Activated CD8-positive, alpha-beta memory T cell treated with anti-CD3 and anti-CD28 coated beads for 1 hour (primary cell): ENCODE results near the gene CCL17.
"Not testable (repeated sequence)": the region's sequence is repeated elsewhere in the genome, so short reads cannot be mapped to it uniquely, and the experiment has no call there.

Experiments used
- DNase-seq, 2 donors: peaks; one replicate each; pipeline ENCODE4 v3.0.0-alpha.2; 2020; ENCODE audit warnings: low read depth in 1 of 2; ENCODE audit errors: extremely low read depth in 1 of 2

Gene CCL17

GRCh38 chr16:57403965-57404817 lies at the start of gene CCL17:
Gene CCL17, plus strand, starts transcription at chr16:57404767. Its CDS starts 9,166 bp downstream, at chr16:57413933.
- no peak for DNase-seq

- DNase-seq, result no peak
Observed at GRCh38 chr16:57355898-57356414, 48.6 kb upstream of the CCL17 start.

GRCh38 chr16:57356547-57356946 lies 48.0 kb upstream of the CCL17 start:
- no peak for DNase-seq

GRCh38 chr16:57357330-57358085 lies 47.1 kb upstream of the CCL17 start:
- DNase-seq, result no peak

GRCh38 chr16:57358086-57358420 lies 46.5 kb upstream of the CCL17 start:
- no peak for DNase-seq

- no peak for DNase-seq
Observed at GRCh38 chr16:57358527-57359095, 46.0 kb upstream of the CCL17 start, which contains the start of gene CCL22. Gene CCL22, plus strand, starts transcription at chr16:57358783. Its CDS starts 34 bp downstream, at chr16:57358817.

GRCh38 chr16:57360321-57360935 lies 44.1 kb upstream of the CCL17 start:
- no peak for DNase-seq

GRCh38 chr16:57361404-57361803 lies 43.2 kb upstream of the CCL17 start:
- DNase-seq, result no peak

- DNase-seq, result no peak
Observed at GRCh38 chr16:57364143-57364542, 40.4 kb upstream of the CCL17 start.

- DNase-seq, result no peak
Observed at GRCh38 chr16:57366544-57367040, 38.0 kb upstream of the CCL17 start.

GRCh38 chr16:57367116-57367752 lies 37.3 kb upstream of the CCL17 start:
- no peak for DNase-seq

- no peak for DNase-seq
Observed at GRCh38 chr16:57371494-57372371, 32.8 kb upstream of the CCL17 start.

GRCh38 chr16:57372372-57373116 lies 32.0 kb upstream of the CCL17 start, which contains the start of gene CX3CL1:
Gene CX3CL1, plus strand, starts transcription at chr16:57372490. Its CDS starts 79 bp downstream, at chr16:57372569.
- DNase-seq, result no peak

GRCh38 chr16:57373117-57373947 lies 31.2 kb upstream of the CCL17 start:
- no peak for DNase-seq

GRCh38 chr16:57374067-57374534 lies 30.5 kb upstream of the CCL17 start:
- DNase-seq, result no peak

- not testable (repeated sequence) for DNase-seq
Observed at GRCh38 chr16:57374925-57375465, 29.6 kb upstream of the CCL17 start.

- no peak for DNase-seq
Observed at GRCh38 chr16:57376313-57376818, 28.2 kb upstream of the CCL17 start.
